ENCODE results near the gene PHC3. TPM values are rescaled to one million over a fixed set of nuclear protein-coding genes. Genes with fewer than 3 reads are reported as not detected.
"Not testable (repeated sequence)": the region's sequence is repeated elsewhere in the genome, so short reads cannot be mapped to it uniquely, and the experiment has no call there.

Gene PHC3
- total and polyA plus RNA-seq, 2 donors (not counting 1 experiment from before 2014, with no cell fraction given), result 36.0 to 63.2 TPM

DNA sequence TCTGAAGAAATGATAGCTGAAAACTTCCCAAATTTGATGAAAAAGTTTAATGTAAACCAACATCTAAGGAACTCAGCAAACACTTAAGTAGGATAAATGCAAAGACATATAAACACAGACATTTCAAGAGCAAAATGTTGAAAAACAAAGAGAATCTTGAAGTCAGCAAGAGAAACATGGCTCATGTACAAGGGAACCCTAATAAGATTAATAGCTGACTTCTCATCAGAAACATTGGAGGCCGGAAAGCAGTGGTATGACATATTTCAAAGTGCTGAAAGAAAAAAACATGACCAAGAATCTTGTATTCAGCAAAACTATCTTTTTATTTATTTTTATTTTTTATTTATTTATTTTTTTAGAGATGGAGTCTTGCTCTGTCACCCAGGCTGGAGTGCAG lies 30.1 kb upstream of the PHC3 start:
- TF ChIP-seq EZH2 (IDR thresholded peaks at IDR 0.05; ENCODE audit: low read length, missing control alignments), result no peak
- TF ChIP-seq, protein P1, sequence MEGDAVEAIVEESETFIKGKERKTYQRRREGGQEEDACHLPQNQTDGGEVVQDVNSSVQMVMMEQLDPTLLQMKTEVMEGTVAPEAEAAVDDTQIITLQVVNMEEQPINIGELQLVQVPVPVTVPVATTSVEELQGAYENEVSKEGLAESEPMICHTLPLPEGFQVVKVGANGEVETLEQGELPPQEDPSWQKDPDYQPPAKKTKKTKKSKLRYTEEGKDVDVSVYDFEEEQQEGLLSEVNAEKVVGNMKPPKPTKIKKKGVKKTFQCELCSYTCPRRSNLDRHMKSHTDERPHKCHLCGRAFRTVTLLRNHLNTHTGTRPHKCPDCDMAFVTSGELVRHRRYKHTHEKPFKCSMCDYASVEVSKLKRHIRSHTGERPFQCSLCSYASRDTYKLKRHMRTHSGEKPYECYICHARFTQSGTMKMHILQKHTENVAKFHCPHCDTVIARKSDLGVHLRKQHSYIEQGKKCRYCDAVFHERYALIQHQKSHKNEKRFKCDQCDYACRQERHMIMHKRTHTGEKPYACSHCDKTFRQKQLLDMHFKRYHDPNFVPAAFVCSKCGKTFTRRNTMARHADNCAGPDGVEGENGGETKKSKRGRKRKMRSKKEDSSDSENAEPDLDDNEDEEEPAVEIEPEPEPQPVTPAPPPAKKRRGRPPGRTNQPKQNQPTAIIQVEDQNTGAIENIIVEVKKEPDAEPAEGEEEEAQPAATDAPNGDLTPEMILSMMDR (conservative IDR thresholded peaks at IDR 0.05 in 1 of 2, IDR thresholded peaks at IDR 0.05 in 1 of 2; ENCODE audit: low read depth in 1 of 2, low read length in 2 of 2), result no peak
- DNase-seq (ENCODE audit: low read depth in 2 of 2), result no peak

DNA sequence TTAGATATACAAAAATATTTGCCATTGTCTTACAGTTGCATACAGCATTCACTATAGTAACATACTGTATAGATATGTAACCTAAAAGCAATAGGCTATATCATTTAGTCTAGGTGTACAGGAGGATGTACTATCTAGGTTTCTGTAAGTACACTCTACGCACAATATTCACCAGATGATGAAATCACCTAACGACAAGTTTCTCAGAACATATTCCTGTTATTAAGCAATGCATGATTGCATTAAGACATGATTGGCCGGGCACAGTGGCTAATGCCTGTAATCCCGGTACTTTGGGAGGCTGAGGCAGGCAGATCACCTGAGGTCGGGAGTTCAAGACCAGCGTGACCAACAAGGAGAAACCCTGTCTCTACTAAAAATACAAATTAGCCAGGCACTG lies 26.2 kb upstream of the PHC3 start:
- H3K4me1 ChIP-seq (ENCODE audit: control insufficient read depth, extremely low read depth, insufficient read depth, low read length), result no peaks in the 10 kb centered on the region
- no peak overlapping the region for H3K9ac ChIP-seq (ENCODE audit: insufficient read depth, low read length)
- H3K36me3 ChIP-seq (ENCODE audit: control insufficient read depth, insufficient read depth, low read length), result no peaks in the 10 kb centered on the region
- TF ChIP-seq EZH2 (IDR thresholded peaks at IDR 0.05; ENCODE audit: low read length, missing control alignments), result no peak
- TF ChIP-seq, protein P1 (conservative IDR thresholded peaks at IDR 0.05 in 1 of 2, IDR thresholded peaks at IDR 0.05 in 1 of 2; ENCODE audit: low read depth in 1 of 2, low read length in 2 of 2), result no peak
- H3K27me3 ChIP-seq (ENCODE audit: control insufficient read depth, insufficient read depth, low read length), result no peaks in the 10 kb centered on the region
- H3K4me3 ChIP-seq (replicated peaks in 1 of 4; ENCODE audit: control extremely low read depth in 1 of 4, insufficient read depth in 1 of 4, low read depth in 3 of 4, low read length in 4 of 4), result no peak overlapping the region
- no peaks in the 10 kb centered on the region for H3K9me3 ChIP-seq (ENCODE audit: control insufficient read depth, insufficient read depth, low read depth, low read length)
- no peaks in the 10 kb centered on the region for H3K79me2 ChIP-seq (ENCODE audit: control insufficient read depth, insufficient read depth, low read length)
- no peaks in the 10 kb centered on the region for H4K20me1 ChIP-seq (ENCODE audit: control insufficient read depth, extremely low read depth, insufficient read depth, low read length)
- DNase-seq (ENCODE audit: low read depth in 2 of 2), result no peak
- H3K27ac ChIP-seq (ENCODE audit: insufficient read depth, low read length), result no peak overlapping the region
- no peak overlapping the region for H3K4me2 ChIP-seq (ENCODE audit: extremely low read depth, insufficient read depth, low read length)
- no peak overlapping the region for H2AFZ ChIP-seq (ENCODE audit: low read length)

More for the DNA sequence above, 30.1 kb upstream of the PHC3 start:
- no peak overlapping the region for H3K4me2 ChIP-seq (ENCODE audit: extremely low read depth, insufficient read depth, low read length)
- no peak overlapping the region for H3K4me3 ChIP-seq (replicated peaks in 1 of 4; ENCODE audit: control extremely low read depth in 1 of 4, insufficient read depth in 1 of 4, low read depth in 3 of 4, low read length in 4 of 4)
- H3K27me3 ChIP-seq (ENCODE audit: control insufficient read depth, insufficient read depth, low read length), result no peaks in the 10 kb centered on the region
- H3K9me3 ChIP-seq (ENCODE audit: control insufficient read depth, insufficient read depth, low read depth, low read length), result no peaks in the 10 kb centered on the region
- no peak overlapping the region for H3K27ac ChIP-seq (ENCODE audit: insufficient read depth, low read length)
- no peak overlapping the region for H2AFZ ChIP-seq (ENCODE audit: low read length)
- H3K4me1 ChIP-seq (ENCODE audit: control insufficient read depth, extremely low read depth, insufficient read depth, low read length), result no peaks in the 10 kb centered on the region
- no peaks in the 10 kb centered on the region for H3K36me3 ChIP-seq (ENCODE audit: control insufficient read depth, insufficient read depth, low read length)
- no peaks in the 10 kb centered on the region for H4K20me1 ChIP-seq (ENCODE audit: control insufficient read depth, extremely low read depth, insufficient read depth, low read length)
- no peaks in the 10 kb centered on the region for H3K79me2 ChIP-seq (ENCODE audit: control insufficient read depth, insufficient read depth, low read length)
- no peak overlapping the region for H3K9ac ChIP-seq (ENCODE audit: insufficient read depth, low read length)

DNA sequence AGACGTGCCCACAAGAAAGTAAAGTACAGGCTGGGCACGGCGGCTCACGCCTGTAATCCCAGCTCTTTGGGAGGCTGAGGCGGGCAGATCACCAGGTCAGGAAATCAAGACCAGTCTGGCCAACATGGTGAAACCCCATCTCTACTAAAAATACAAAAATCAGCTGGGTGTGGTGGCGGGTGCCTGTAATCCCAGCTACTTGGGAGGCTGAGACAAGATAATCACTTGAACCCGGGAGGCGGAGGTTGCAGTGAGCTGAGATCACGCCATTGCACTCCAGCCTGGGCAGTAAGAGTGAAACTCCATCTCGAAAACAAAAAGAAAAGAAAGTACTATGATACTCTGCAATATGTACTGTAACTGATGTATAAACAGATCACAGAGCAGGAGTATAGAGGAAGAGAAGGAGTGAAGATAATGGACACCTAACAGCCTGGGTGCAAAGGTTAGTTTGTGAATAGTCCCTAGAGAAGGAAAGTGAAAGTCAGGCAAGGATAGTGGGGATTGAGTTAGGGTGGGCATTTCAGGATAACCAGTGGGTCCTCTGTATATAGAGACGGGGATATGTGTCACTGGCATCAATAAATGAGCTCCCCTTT lies 24.7 kb upstream of the PHC3 start:
- H3K36me3 ChIP-seq (ENCODE audit: control insufficient read depth, insufficient read depth, low read length); H3K9me3 ChIP-seq (ENCODE audit: control insufficient read depth, insufficient read depth, low read depth, low read length); H3K9ac ChIP-seq (ENCODE audit: insufficient read depth, low read length); H3K27me3 ChIP-seq (ENCODE audit: control insufficient read depth, insufficient read depth, low read length); H3K4me2 ChIP-seq (ENCODE audit: extremely low read depth, insufficient read depth, low read length); H3K4me1 ChIP-seq (ENCODE audit: control insufficient read depth, extremely low read depth, insufficient read depth, low read length); H2AFZ ChIP-seq (ENCODE audit: low read length); H3K4me3 ChIP-seq (replicated peaks in 1 of 4; ENCODE audit: control extremely low read depth in 1 of 4, insufficient read depth in 1 of 4, low read depth in 3 of 4, low read length in 4 of 4); H3K27ac ChIP-seq (ENCODE audit: insufficient read depth, low read length); H3K79me2 ChIP-seq (ENCODE audit: control insufficient read depth, insufficient read depth, low read length); DNase-seq (ENCODE audit: low read depth in 2 of 2); H4K20me1 ChIP-seq (ENCODE audit: control insufficient read depth, extremely low read depth, insufficient read depth, low read length): not testable (repeated sequence)
